ENCODE measurements around the gene BUD13. TPM values are rescaled to one million over a fixed set of nuclear protein-coding genes. Genes with fewer than 3 reads are reported as not detected.

The BUD13 gene
- total RNA-seq, 1 experiment from 2014 or later: 22.9 TPM

DNA sequence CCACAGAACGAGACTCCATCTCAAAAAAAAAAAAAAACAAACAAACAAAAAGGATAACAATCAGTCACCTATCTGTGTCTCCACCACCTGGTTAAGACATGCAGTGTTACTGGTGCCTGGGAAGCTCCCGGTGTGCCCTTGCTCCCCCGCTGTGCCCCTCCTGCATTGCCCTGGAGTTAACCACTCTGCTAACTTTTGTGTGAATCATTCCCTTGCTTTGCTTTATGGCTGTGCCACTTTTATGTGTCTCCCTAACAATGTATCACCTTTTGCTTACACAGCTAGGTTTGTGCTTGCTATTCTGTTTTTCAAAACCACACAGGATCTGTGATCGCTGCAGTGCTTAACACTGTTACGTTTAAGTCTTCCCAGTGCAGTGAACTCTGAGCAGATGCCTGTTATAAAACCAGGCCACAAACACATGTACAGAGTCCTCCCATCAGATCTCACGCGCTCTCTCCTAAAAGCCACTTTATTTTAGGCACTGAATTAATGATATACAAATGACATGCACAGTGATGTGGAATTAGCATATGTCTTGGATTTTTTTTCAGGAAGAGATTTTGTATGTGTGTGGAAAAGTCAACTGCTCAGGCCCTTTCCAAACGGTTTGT, 69.9 kb downstream of the BUD13 start:
- no TSS peak for BruUV-seq (replicated peaks)
- H3K9me2 ChIP-seq (ENCODE audit: insufficient read depth): no peaks in the 10 kb centered on the region
- CTCF ChIA-PET: interaction anchor here (1.5 kb wide), 1 partner anchor 11 kb away, joined by 3 read pairs; no protein-coding TSS in a partner anchor
- H3K36me3 ChIP-seq (ENCODE audit: control insufficient read depth in 1 of 2, insufficient read depth in 2 of 2, low read length in 2 of 2): no peaks in the 10 kb centered on the region
- no peaks in the 10 kb centered on the region for H4K20me1 ChIP-seq (ENCODE audit: insufficient read depth)
- H3K9ac ChIP-seq (ENCODE audit: low read length): no peak overlapping the region
- H3K4me3 ChIP-seq (replicated peaks in 1 of 2; ENCODE audit: low read depth in 1 of 2, low read length in 2 of 2): no peak overlapping the region
- RAD21 ChIA-PET (ENCODE audit: low non-redundant PET in 1 of 2, low total read pairs in 2 of 2, uncharacterized antibody in 2 of 2, unreplicated experiment in 2 of 2): no interaction called here
- no peak overlapping the region for H3K27ac ChIP-seq (ENCODE audit: low read depth, low read length)
- H3K9me3 ChIP-seq (ENCODE audit: control insufficient read depth in 1 of 2, insufficient read depth in 1 of 2, low read depth in 1 of 2, low read length in 2 of 2): no peaks in the 10 kb centered on the region
- intact Hi-C loops (cut with micrococcal nuclease): no loop called here
- no peak overlapping the region for H2AFZ ChIP-seq (ENCODE audit: low read depth, low read length, poor library complexity, severe bottlenecking)
- no peaks in the 10 kb centered on the region for H3K27me3 ChIP-seq (ENCODE audit: insufficient read depth, low read length)
- ATAC-seq (no peak), DNase-seq (ENCODE audit: low read depth, low spot score) (no peak)
- no peaks in the 10 kb centered on the region for H3K4me1 ChIP-seq (ENCODE audit: control insufficient read depth in 1 of 2, insufficient read depth in 2 of 2, low read length in 2 of 2)
- POLR2A ChIA-PET: no interaction called here
- no peaks in the 10 kb centered on the region for H3K79me2 ChIP-seq (ENCODE audit: insufficient read depth, low read length)
- no peak overlapping the region for H3K4me2 ChIP-seq (ENCODE audit: low read length)
- TF ChIP-seq EZH2 (IDR thresholded peaks at IDR 0.05): no peak
- no peak for TF ChIP-seq YY1 (IDR thresholded peaks at IDR 0.05; ENCODE audit: extremely low read depth, insufficient replicate concordance, low read depth, low read length)
- no peak for TF ChIP-seq TCF7L2 (IDR thresholded peaks at IDR 0.05; ENCODE audit: borderline replicate concordance, extremely low read depth, insufficient read depth, insufficient read length)
- no peak for TF ChIP-seq SIN3A (IDR thresholded peaks at IDR 0.05; ENCODE audit: low read depth)
- TF ChIP-seq POLR2A (IDR thresholded peaks at IDR 0.05; ENCODE audit: borderline replicate concordance, extremely low read depth, insufficient read depth, insufficient read length): no peak
- TF ChIP-seq ATF3 (IDR thresholded peaks at IDR 0.05): no peak
- TF ChIP-seq, protein P1, sequence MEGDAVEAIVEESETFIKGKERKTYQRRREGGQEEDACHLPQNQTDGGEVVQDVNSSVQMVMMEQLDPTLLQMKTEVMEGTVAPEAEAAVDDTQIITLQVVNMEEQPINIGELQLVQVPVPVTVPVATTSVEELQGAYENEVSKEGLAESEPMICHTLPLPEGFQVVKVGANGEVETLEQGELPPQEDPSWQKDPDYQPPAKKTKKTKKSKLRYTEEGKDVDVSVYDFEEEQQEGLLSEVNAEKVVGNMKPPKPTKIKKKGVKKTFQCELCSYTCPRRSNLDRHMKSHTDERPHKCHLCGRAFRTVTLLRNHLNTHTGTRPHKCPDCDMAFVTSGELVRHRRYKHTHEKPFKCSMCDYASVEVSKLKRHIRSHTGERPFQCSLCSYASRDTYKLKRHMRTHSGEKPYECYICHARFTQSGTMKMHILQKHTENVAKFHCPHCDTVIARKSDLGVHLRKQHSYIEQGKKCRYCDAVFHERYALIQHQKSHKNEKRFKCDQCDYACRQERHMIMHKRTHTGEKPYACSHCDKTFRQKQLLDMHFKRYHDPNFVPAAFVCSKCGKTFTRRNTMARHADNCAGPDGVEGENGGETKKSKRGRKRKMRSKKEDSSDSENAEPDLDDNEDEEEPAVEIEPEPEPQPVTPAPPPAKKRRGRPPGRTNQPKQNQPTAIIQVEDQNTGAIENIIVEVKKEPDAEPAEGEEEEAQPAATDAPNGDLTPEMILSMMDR (IDR thresholded peaks at IDR 0.05 in 2 of 3, conservative IDR thresholded peaks at IDR 0.05 in 1 of 3; ENCODE audit: borderline replicate concordance in 1 of 3, insufficient read depth in 1 of 3, low read depth in 2 of 3, low read length in 2 of 3): no peak
- no peak for TF ChIP-seq CEBPB (IDR thresholded peaks at IDR 0.05; ENCODE audit: low read depth)
- TF ChIP-seq, protein P2, sequence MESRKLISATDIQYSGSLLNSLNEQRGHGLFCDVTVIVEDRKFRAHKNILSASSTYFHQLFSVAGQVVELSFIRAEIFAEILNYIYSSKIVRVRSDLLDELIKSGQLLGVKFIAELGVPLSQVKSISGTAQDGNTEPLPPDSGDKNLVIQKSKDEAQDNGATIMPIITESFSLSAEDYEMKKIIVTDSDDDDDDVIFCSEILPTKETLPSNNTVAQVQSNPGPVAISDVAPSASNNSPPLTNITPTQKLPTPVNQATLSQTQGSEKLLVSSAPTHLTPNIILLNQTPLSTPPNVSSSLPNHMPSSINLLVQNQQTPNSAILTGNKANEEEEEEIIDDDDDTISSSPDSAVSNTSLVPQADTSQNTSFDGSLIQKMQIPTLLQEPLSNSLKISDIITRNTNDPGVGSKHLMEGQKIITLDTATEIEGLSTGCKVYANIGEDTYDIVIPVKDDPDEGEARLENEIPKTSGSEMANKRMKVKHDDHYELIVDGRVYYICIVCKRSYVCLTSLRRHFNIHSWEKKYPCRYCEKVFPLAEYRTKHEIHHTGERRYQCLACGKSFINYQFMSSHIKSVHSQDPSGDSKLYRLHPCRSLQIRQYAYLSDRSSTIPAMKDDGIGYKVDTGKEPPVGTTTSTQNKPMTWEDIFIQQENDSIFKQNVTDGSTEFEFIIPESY (IDR thresholded peaks at IDR 0.05; ENCODE audit: extremely low read depth, insufficient replicate concordance, low read length): no peak
- TF ChIP-seq EGR1 (IDR thresholded peaks at IDR 0.05; ENCODE audit: low read depth): no peak
- TF ChIP-seq ZFX (IDR thresholded peaks at IDR 0.05): no peak
- no peak for TF ChIP-seq ZNF274 (IDR thresholded peaks at IDR 0.05; ENCODE audit: low read depth, low read length)
- no peak for TF ChIP-seq POLR2AphosphoS5 (IDR thresholded peaks at IDR 0.05; ENCODE audit: low read depth, low read length)
- TF ChIP-seq, protein P3, sequence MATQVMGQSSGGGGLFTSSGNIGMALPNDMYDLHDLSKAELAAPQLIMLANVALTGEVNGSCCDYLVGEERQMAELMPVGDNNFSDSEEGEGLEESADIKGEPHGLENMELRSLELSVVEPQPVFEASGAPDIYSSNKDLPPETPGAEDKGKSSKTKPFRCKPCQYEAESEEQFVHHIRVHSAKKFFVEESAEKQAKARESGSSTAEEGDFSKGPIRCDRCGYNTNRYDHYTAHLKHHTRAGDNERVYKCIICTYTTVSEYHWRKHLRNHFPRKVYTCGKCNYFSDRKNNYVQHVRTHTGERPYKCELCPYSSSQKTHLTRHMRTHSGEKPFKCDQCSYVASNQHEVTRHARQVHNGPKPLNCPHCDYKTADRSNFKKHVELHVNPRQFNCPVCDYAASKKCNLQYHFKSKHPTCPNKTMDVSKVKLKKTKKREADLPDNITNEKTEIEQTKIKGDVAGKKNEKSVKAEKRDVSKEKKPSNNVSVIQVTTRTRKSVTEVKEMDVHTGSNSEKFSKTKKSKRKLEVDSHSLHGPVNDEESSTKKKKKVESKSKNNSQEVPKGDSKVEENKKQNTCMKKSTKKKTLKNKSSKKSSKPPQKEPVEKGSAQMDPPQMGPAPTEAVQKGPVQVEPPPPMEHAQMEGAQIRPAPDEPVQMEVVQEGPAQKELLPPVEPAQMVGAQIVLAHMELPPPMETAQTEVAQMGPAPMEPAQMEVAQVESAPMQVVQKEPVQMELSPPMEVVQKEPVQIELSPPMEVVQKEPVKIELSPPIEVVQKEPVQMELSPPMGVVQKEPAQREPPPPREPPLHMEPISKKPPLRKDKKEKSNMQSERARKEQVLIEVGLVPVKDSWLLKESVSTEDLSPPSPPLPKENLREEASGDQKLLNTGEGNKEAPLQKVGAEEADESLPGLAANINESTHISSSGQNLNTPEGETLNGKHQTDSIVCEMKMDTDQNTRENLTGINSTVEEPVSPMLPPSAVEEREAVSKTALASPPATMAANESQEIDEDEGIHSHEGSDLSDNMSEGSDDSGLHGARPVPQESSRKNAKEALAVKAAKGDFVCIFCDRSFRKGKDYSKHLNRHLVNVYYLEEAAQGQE (IDR thresholded peaks at IDR 0.05; ENCODE audit: low read depth): no peak
- TF ChIP-seq ELF1 (IDR thresholded peaks at IDR 0.05; ENCODE audit: borderline replicate concordance, low read depth): no peak
- TF ChIP-seq SP1 (IDR thresholded peaks at IDR 0.05; ENCODE audit: low read depth): no peak
- TF ChIP-seq FOSL1 (IDR thresholded peaks at IDR 0.05; ENCODE audit: low read depth): no peak
- no peak for TF ChIP-seq JUND (IDR thresholded peaks at IDR 0.05)
- no peak for TF ChIP-seq RAD21 (IDR thresholded peaks at IDR 0.05; ENCODE audit: low read depth)

All from HCT116 (cell line).